GM21447 (cell line): Measurements from ENCODE around the gene TMEM185B.
"Not testable (repeated sequence)": the region's sequence is repeated elsewhere in the genome, so short reads cannot be mapped to it uniquely, and the experiment has no call there.

Source experiments
- ATAC-seq: cut with Tn5 transposase; IDR thresholded peaks from one replicate; pipeline ENCODE4 v1.9.1; 2021; ENCODE audit not compliant: unreplicated experiment

The TMEM185B gene

GRCh38 chr2:120208381-120209353, 14.5 kb downstream of the TMEM185B start:
- ATAC-seq = no peak

GRCh38 chr2:120206022-120206581, 17.1 kb downstream of the TMEM185B start:
- ATAC-seq = no peak

- no peak for ATAC-seq
Measured at GRCh38 chr2:120204945-120205670, 18.1 kb downstream of the TMEM185B start.

- ATAC-seq = no peak
Measured at GRCh38 chr2:120204417-120204816, 18.8 kb downstream of the TMEM185B start.

- ATAC-seq = no peak
Measured at GRCh38 chr2:120204022-120204405, 19.2 kb downstream of the TMEM185B start.

GRCh38 chr2:120203251-120204021, 19.8 kb downstream of the TMEM185B start:
- ATAC-seq = no peak

- ATAC-seq = not testable (repeated sequence)
Measured at GRCh38 chr2:120199817-120200459, 23.3 kb downstream of the TMEM185B start.

GRCh38 chr2:120195553-120195952, 27.6 kb downstream of the TMEM185B start:
- ATAC-seq = no peak

GRCh38 chr2:120192280-120192679, 30.9 kb downstream of the TMEM185B start:
- ATAC-seq = no peak

- no peak for ATAC-seq
Measured at GRCh38 chr2:120189189-120189588, 34.0 kb downstream of the TMEM185B start.

GRCh38 chr2:120182019-120182560, 41.1 kb downstream of the TMEM185B start:
- ATAC-seq = no peak

- no peak for ATAC-seq
Measured at GRCh38 chr2:120180066-120180465, 43.1 kb downstream of the TMEM185B start.

- no peak for ATAC-seq
Measured at GRCh38 chr2:120179396-120179795, 43.8 kb downstream of the TMEM185B start.

GRCh38 chr2:120177973-120178372, 45.2 kb downstream of the TMEM185B start:
- ATAC-seq = no peak

GRCh38 chr2:120177001-120177621, 46.1 kb downstream of the TMEM185B start:
- peak; percentile 98 for ATAC-seq

- no peak for ATAC-seq
Measured at GRCh38 chr2:120176526-120176925, 46.7 kb downstream of the TMEM185B start.

- ATAC-seq = no peak
Measured at GRCh38 chr2:120174963-120175581, 48.1 kb downstream of the TMEM185B start.
